Mesendoderm (in vitro differentiated cells): ENCODE measurements around the gene TTLL1.
"Not testable (repeated sequence)": the region's sequence is repeated elsewhere in the genome, so short reads cannot be mapped to it uniquely, and the experiment has no call there.

Experiments
- DNase-seq: peaks from one replicate; pipeline ENCODE4 v3.0.0; 2013
- H2AK5ac ChIP-seq: 2 replicates; pipeline ENCODE4 v1.6.1; 2013; ENCODE audit warnings: low read length, inconsistent platforms
- H2BK120ac ChIP-seq: 2 replicates; pipeline ENCODE4 v1.6.1; 2013; ENCODE audit warnings: low read depth, mild to moderate bottlenecking, low read length, moderate library complexity, mixed read lengths
- H2BK15ac ChIP-seq: replicated peaks from 2 replicates; pipeline ENCODE4 v1.6.1; 2013; ENCODE audit warnings: low read depth, mild to moderate bottlenecking, moderate library complexity
- H2BK5ac ChIP-seq: 2 replicates; pipeline ENCODE4 v1.6.1; 2013; ENCODE audit warnings: low read length, inconsistent platforms
- H3K18ac ChIP-seq: 2 replicates; pipeline ENCODE4 v1.6.1; 2013; ENCODE audit warnings: mild to moderate bottlenecking, low read length, mixed read lengths
- H3K23ac ChIP-seq: one replicate; pipeline ENCODE4 v1.6.1; 2013; ENCODE audit warnings: low read length
- H3K27ac ChIP-seq: 2 replicates; pipeline ENCODE4 v1.5.1; 2013; ENCODE audit warnings: low read depth, mild to moderate bottlenecking, inconsistent platforms, low read length, moderate library complexity
- H3K27me3 ChIP-seq: 2 replicates; pipeline ENCODE4 v1.6.1; 2013; ENCODE audit warnings: low read length, control low read depth, mild to moderate bottlenecking, inconsistent platforms; ENCODE audit not compliant: insufficient read depth, poor library complexity
- H3K36me3 ChIP-seq: 2 replicates; pipeline ENCODE4 v1.6.1; 2013; ENCODE audit warnings: low read length, inconsistent platforms; ENCODE audit not compliant: control insufficient read depth, insufficient read depth
- H3K4ac ChIP-seq: one replicate; pipeline ENCODE4 v1.6.1; 2013; ENCODE audit warnings: low read depth, mild to moderate bottlenecking, low read length, moderate library complexity
- H3K4me1 ChIP-seq: 2 replicates; pipeline ENCODE4 v1.6.1; 2013; ENCODE audit warnings: low read depth, low read length, inconsistent platforms; ENCODE audit not compliant: control insufficient read depth
- H3K4me2 ChIP-seq: 2 replicates; pipeline ENCODE4 v1.6.1; 2013; ENCODE audit warnings: low read length
- H3K4me3 ChIP-seq: 2 replicates; pipeline ENCODE4 v1.5.1; 2013; ENCODE audit warnings: mild to moderate bottlenecking, low read length
- H3K56ac ChIP-seq: one replicate; pipeline ENCODE4 v1.6.1; 2013; ENCODE audit warnings: low read length
- H3K79me1 ChIP-seq: 2 replicates; pipeline ENCODE4 v1.6.1; 2013; ENCODE audit warnings: low read length, inconsistent platforms
- H3K79me2 ChIP-seq: 2 replicates; pipeline ENCODE4 v1.6.1; 2013; ENCODE audit warnings: mild to moderate bottlenecking, low read length; ENCODE audit not compliant: control insufficient read depth, insufficient read depth
- H3K9ac ChIP-seq: 2 replicates; pipeline ENCODE4 v1.6.1; 2013; ENCODE audit warnings: low read length, inconsistent platforms
- H4K5ac ChIP-seq: one replicate; pipeline ENCODE4 v1.6.1; 2013; ENCODE audit warnings: low read length
- H4K8ac ChIP-seq: one replicate; pipeline ENCODE4 v1.6.1; 2013; ENCODE audit warnings: low read depth, mild to moderate bottlenecking, control low read depth, low read length, moderate library complexity
- WGBS: extraction: QIAGEN DNeasy Blood & Tissue Kit; methylation state at CpG from one replicate; pipeline ENCODE4 v1.1.7; 2013; ENCODE audit warnings: low lambda C conversion rate, missing lambda C conversion rate; ENCODE audit not compliant: insufficient coverage; ENCODE audit errors: extremely low coverage; 5-methylcytosine and 5-hydroxymethylcytosine counted together

The TTLL1 gene

DNA sequence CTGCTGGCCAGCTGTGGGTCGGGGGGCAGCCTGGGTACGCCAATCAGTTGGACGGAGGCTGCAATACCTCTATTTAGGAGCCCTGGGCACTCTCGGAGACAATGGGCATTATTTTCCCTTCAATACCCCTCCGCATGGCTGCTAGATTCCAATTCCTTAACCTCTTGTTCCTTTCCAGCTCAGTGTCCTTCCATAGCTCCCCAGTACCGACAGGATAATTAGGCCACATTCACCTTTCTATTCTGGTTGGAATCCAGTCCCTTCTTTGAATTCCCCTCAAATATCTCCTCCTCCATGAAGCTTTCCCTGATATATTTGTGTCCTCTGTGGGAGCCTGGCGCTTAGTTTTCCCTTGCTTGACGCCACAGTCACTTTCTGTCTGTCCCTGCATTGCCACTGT is 17.1 kb upstream of the TTLL1 start:
- Histone ChIP-seq H3K4ac (no peak overlapping the region), H3K23ac (no peak overlapping the region), H3K79me2 (no peaks in the 10 kb centered on the region), H3K56ac (no peak overlapping the region), H3K4me2 (no peak overlapping the region), H3K9ac (no peak overlapping the region), H4K8ac (no peak overlapping the region), H3K27me3 (peaks cover 16% of the 10 kb centered on the region), H3K36me3 (no peaks in the 10 kb centered on the region), H2AK5ac (no peak overlapping the region), H2BK120ac (no peak overlapping the region), H3K4me3 (no peak overlapping the region), H3K18ac (no peak overlapping the region), H3K27ac (no peak overlapping the region), H3K79me1 (no peaks in the 10 kb centered on the region), H3K4me1 (no peaks in the 10 kb centered on the region), H4K5ac (no peak overlapping the region), H2BK15ac (no peak overlapping the region), H2BK5ac (no peak overlapping the region)
- no CpG with 5 or more reads among the region's 8 CpGs for WGBS
- no peak for DNase-seq

DNA sequence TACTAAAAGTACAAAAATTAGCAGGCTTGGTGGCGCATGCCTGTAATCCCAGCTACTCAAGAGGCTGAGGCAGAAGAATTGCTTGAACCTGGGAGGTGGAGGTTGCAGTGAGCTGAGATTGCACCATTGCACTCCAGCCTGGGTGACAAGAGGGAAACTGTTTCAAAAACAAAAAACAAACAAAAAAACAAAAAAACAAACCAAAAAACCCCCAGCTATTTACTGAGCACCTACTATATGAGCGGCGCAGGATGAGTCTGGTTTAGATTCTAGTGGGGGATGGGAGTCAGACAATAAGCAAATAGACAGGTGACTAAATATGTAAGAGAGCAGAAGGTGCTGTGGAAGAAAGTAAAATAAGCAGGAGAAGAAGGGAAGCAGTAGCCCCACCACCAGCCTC is 15.8 kb upstream of the TTLL1 start:
- not testable (repeated sequence) for H3K18ac ChIP-seq, H3K27me3 ChIP-seq, H3K56ac ChIP-seq, H2AK5ac ChIP-seq, H4K5ac ChIP-seq, H3K79me1 ChIP-seq, H2BK15ac ChIP-seq, H3K79me2 ChIP-seq, H3K9ac ChIP-seq, DNase-seq, H3K36me3 ChIP-seq, H3K4me1 ChIP-seq, H3K23ac ChIP-seq, H2BK120ac ChIP-seq, H3K4me3 ChIP-seq, H3K27ac ChIP-seq, H2BK5ac ChIP-seq, H4K8ac ChIP-seq, H3K4ac ChIP-seq, H3K4me2 ChIP-seq
- no CpG with 5 or more reads among the region's 3 CpGs for WGBS

DNA sequence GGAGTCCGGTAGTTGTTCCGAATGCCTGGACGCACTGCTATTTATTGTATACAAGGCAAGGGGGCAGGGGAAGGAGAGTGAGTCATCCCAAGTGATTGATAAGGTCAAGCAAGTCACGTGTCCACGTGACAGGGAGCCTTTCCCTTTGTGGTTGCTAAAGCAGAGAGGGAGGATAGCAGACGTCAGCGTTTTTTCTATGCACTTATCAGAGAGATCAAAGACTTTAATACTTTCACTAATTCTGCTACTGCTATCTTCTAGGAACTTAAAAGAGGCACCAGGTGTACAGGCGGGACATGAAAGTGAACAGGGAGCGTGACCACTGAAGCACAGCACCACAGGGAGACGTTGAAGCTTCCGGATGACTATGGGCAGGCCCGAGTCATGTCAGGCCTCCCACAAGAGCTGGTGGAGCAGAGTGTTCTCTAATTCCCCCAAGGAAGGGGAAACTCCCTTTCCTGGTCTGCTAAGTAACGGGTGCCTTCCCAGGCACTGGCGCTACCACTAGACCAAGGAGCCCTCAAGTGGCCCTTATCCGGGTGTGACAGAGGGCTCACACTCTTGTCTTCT is 14.9 kb upstream of the TTLL1 start:
- not testable (repeated sequence) for H2AK5ac ChIP-seq, H3K4ac ChIP-seq, H3K79me1 ChIP-seq, H2BK15ac ChIP-seq, H3K9ac ChIP-seq, H3K23ac ChIP-seq, H3K4me1 ChIP-seq, H3K27me3 ChIP-seq, H3K79me2 ChIP-seq, H2BK5ac ChIP-seq, H2BK120ac ChIP-seq, H4K5ac ChIP-seq, H3K18ac ChIP-seq, H3K4me2 ChIP-seq, H3K36me3 ChIP-seq, H3K27ac ChIP-seq, H3K56ac ChIP-seq, DNase-seq, H3K4me3 ChIP-seq, H4K8ac ChIP-seq
- no CpG with 5 or more reads among the region's 15 CpGs for WGBS

DNA sequence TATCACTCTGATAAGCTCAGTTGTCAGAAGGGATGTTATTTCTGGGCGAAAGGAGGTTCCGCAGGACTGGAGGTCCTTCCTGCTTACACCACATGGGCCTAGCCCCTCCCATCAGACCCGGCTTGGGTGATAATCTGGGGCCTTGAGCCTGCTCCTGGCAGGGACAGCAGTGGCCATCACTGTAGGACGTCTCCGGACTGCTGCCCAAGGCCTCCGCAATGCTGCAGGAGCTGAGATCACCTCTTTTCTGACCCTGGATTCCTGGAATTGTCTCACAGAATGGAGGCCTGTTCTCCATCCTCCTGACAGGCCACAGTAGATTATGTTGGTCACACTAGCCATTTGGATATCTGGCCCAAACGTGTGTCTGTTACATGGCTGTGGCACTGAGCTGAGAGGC is 12.1 kb upstream of the TTLL1 start:
- H4K5ac ChIP-seq, result no peak overlapping the region
- no peak for DNase-seq

DNA sequence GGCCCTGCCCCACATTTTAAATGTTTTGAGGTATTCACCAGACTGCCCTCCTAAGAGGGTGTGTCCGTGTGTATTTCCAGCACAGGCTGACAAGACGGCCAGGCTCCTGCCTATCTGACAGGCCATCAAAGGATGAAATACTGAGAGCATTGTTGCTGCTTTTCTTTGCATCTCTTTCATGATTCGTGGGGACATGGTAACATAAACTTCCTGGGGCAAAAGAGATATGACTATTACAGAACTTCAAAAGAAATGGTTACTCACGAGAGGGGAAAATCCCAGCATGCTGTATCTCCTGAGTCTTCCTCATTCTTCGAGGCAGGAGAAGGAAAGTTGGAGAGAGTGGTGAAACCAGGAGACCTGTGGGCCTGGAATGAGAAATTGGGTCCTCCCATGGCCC is 11.0 kb upstream of the TTLL1 start:
- Histone ChIP-seq H4K5ac (no peak overlapping the region), H3K18ac (no peak overlapping the region), H3K23ac (no peak overlapping the region), H3K4me1 (no peaks in the 10 kb centered on the region), H3K9ac (no peak overlapping the region), H3K36me3 (no peaks in the 10 kb centered on the region), H3K27ac (no peak overlapping the region), H3K79me1 (no peaks in the 10 kb centered on the region), H3K79me2 (no peaks in the 10 kb centered on the region), H3K56ac (no peak overlapping the region), H2BK5ac (no peak overlapping the region), H3K27me3 (no peaks in the 10 kb centered on the region), H3K4me2 (no peak overlapping the region), H4K8ac (no peak overlapping the region), H3K4ac (no peak overlapping the region), H2BK120ac (no peak overlapping the region), H3K4me3 (no peak overlapping the region), H2AK5ac (no peak overlapping the region), H2BK15ac (no peak overlapping the region)
- no peak for DNase-seq
- no CpG with 5 or more reads among the region's 5 CpGs for WGBS

More for the DNA sequence above, 12.1 kb upstream of the TTLL1 start:
- Histone ChIP-seq H3K27ac (no peak overlapping the region), H4K8ac (no peak overlapping the region), H3K79me1 (no peaks in the 10 kb centered on the region), H3K4me3 (no peak overlapping the region), H3K4ac (no peak overlapping the region), H3K4me2 (no peak overlapping the region), H3K36me3 (no peaks in the 10 kb centered on the region), H2BK15ac (no peak overlapping the region), H3K18ac (no peak overlapping the region), H2AK5ac (no peak overlapping the region), H3K79me2 (no peaks in the 10 kb centered on the region), H3K9ac (no peak overlapping the region), H3K27me3 (no peaks in the 10 kb centered on the region), H2BK5ac (no peak overlapping the region), H3K23ac (no peak overlapping the region), H2BK120ac (no peak overlapping the region), H3K4me1 (no peaks in the 10 kb centered on the region), H3K56ac (no peak overlapping the region)
- WGBS, result no CpG with 5 or more reads among the region's 7 CpGs

DNA sequence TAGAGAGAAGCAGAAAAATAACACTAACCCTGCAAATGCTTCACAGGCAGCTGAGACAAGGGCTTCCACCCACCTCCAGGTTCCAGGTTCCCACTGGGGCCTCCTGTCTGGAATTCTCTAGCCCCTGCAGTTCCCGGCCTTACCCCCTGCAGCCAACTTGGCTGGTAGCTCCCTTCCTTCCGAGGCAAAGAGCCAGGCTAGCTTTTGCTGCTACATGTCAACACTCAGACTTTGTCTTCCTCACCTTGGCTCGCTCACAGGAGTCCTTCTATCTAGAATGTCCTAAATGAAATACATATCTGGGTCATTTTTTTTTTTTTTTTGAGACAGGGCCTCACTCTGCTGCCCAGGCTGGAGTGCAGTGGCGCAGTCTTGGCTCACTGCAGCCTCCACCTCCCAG is 9.9 kb upstream of the TTLL1 start:
- H3K4me1 ChIP-seq, result no peaks in the 10 kb centered on the region
- WGBS, result no CpG with 5 or more reads among the region's 4 CpGs
- no peak overlapping the region for H3K9ac ChIP-seq
- no peak overlapping the region for H3K4me2 ChIP-seq
- no peak overlapping the region for H3K18ac ChIP-seq
- H3K36me3 ChIP-seq, result no peaks in the 10 kb centered on the region
- DNase-seq, result no peak
- H3K27ac ChIP-seq, result no peak overlapping the region
- no peak overlapping the region for H2BK15ac ChIP-seq
- no peak overlapping the region for H2BK5ac ChIP-seq
- no peaks in the 10 kb centered on the region for H3K27me3 ChIP-seq
- H3K4me3 ChIP-seq, result no peak overlapping the region
- no peaks in the 10 kb centered on the region for H3K79me2 ChIP-seq
- H4K5ac ChIP-seq, result no peak overlapping the region
- H2BK120ac ChIP-seq, result no peak overlapping the region
- no peak overlapping the region for H3K4ac ChIP-seq
- H3K23ac ChIP-seq, result no peak overlapping the region
- H4K8ac ChIP-seq, result no peak overlapping the region
- no peak overlapping the region for H3K56ac ChIP-seq
- H3K79me1 ChIP-seq, result no peaks in the 10 kb centered on the region
- no peak overlapping the region for H2AK5ac ChIP-seq
